H1 (cell line): ENCODE data around the gene ACACA. TPM values are rescaled to one million over a fixed set of nuclear protein-coding genes. Genes with fewer than 3 reads are reported as not detected.

Source experiments
- CHD7 ChIP-seq: fragments of 300-600 bp; sonication (generic); IDR thresholded peaks from 2 replicates; pipeline ENCODE4 v1.7.1; 2012; ENCODE audit warnings: low read length, moderate library complexity, mild to moderate bottlenecking, inconsistent platforms; ENCODE audit not compliant: insufficient replicate concordance
- polyA plus RNA-seq, 7 experiments: library from polyadenylated mRNA; depleted of rRNA in 3 of 7; stranded (reverse) in 5 of 7; unstranded in 2 of 7; fragments of >200 nt in 5 of 7; fragments of 200-250 nt in 2 of 7; gene quantifications; 1 replicate in 5 of 7; 2 replicates in 1 of 7; 4 replicates in 1 of 7; pipeline versions ENCODE4 v1.2.1 to v1.2.3, GENCODE V29; 2011 to 2013; ENCODE audit warnings: missing spikeins in 2 of 7, mixed read lengths in 2 of 7
- total RNA-seq: library from RNA; stranded (reverse); fragmentation: NEBNext Ultra II Directional; extraction: Animal tissue kit (Norgen Biotek cat#: 25700); gene quantifications from 2 replicates; pipeline ENCODE4 v1.2.1, GENCODE V29; 2021

ACACA gene
- total and polyA plus RNA-seq, 2 of the 8 experiments (the other 6 are each of a cell fraction or from before 2014, with no cell fraction given), result 74.0 to 160 TPM

DNA sequence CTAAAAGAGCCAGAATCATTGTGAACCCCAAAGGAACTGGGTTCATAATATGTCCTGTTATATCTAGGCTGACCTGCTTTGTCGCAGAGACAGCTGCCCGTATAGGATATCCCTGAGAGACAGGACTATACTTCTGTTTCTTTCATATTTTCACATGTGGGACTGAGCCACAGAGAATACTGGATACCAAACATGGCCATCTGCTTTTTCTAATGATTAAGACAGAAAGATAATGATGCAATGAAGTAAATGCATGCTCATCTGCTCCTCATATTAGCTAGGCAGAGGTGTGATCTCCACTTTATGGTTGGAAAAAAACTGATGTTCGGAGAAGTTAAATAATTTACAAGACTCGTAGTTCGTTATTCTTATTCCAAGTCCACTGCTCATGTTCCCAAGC is 297.5 kb downstream of the ACACA start (continued):
- no peak for TF ChIP-seq CHD7
